ENCODE measurements around the gene NTN1. TPM values are rescaled to one million over a fixed set of nuclear protein-coding genes. Genes with fewer than 3 reads are reported as not detected.
A peak's percentile ranks its signal among the peaks of the same experiment; 100 is the strongest.

NTN1 gene
- total RNA-seq, 4 donors from 2014 or later = 74.3 to 211 (median 107) TPM

GRCh38 chr17:9026741-9027140 lies 5.4 kb downstream of the NTN1 start:
- peak overlapping the region in 3 of 4 donors; percentile 12 to 97 (median 90) for H3K27ac ChIP-seq

GRCh38 chr17:9028202-9028987 lies 7.1 kb downstream of the NTN1 start:
- Histone ChIP-seq H3K4me3 (peak overlapping the region in 1 of 2 donors; percentile 23), H3K4me1 (peaks cover 0 to 95% (median 0%) of the 10 kb centered on the region in 3 donors), H3K9me3 (no peaks in the 10 kb centered on the region), H3K36me3 (no peaks in the 10 kb centered on the region), H3K27ac (peak overlapping the region; percentile 6 to 97 (median 86)), H3K27me3 (peaks cover 3% of the 10 kb centered on the region)
- ATAC-seq = peak; percentile 54
- TF ChIP-seq CTCF (IDR thresholded peaks at IDR 0.05) (no peak), POLR2AphosphoS5 (IDR thresholded peaks at IDR 0.05) (no peak), POLR2A (IDR thresholded peaks at IDR 0.05) (no peak), EP300 (IDR thresholded peaks at IDR 0.05) (no peak)
- 22 to 34% methylated on average over 4 to 8 of the region's 11 CpGs for WGBS, 2 donors (ENCODE audit: low coverage in 1 of 2)

More at GRCh38 chr17:9026741-9027140, 5.4 kb downstream of the NTN1 start:
- H3K4me3 ChIP-seq = no peak overlapping the region
- WGBS, 2 donors (ENCODE audit: low coverage in 1 of 2) = 44 to 83% methylated on average over 2 to 5 of the region's 8 CpGs
- ATAC-seq = no peak
- no peaks in the 10 kb centered on the region for H3K9me3 ChIP-seq
- H3K36me3 ChIP-seq = no peaks in the 10 kb centered on the region
- H3K27me3 ChIP-seq = peaks cover 15% of the 10 kb centered on the region
- H3K4me1 ChIP-seq = peaks cover 0 to 94% (median 10%) of the 10 kb centered on the region in 3 donors
- TF ChIP-seq POLR2A (IDR thresholded peaks at IDR 0.05) = no peak
- TF ChIP-seq CTCF (IDR thresholded peaks at IDR 0.05) = no peak
- no peak for TF ChIP-seq EP300 (IDR thresholded peaks at IDR 0.05)
- TF ChIP-seq POLR2AphosphoS5 (IDR thresholded peaks at IDR 0.05) = no peak

GRCh38 chr17:9028988-9029570 lies 7.8 kb downstream of the NTN1 start:
- TF ChIP-seq POLR2AphosphoS5 (IDR thresholded peaks at IDR 0.05) (peak; percentile 19), POLR2A (IDR thresholded peaks at IDR 0.05) (no peak), EP300 (IDR thresholded peaks at IDR 0.05) (no peak), CTCF (IDR thresholded peaks at IDR 0.05) (no peak)
- H3K27ac ChIP-seq = peak overlapping the region; percentile 6 to 97 (median 86)
- H3K9me3 ChIP-seq = no peaks in the 10 kb centered on the region
- no peaks in the 10 kb centered on the region for H3K36me3 ChIP-seq
- ATAC-seq = no peak
- 55 to 56% methylated on average over 7 to 8 of the region's 13 CpGs for WGBS, 2 donors (ENCODE audit: low coverage in 1 of 2)
- H3K27me3 ChIP-seq = no peaks in the 10 kb centered on the region
- peak overlapping the region in 1 of 2 donors; percentile 23 for H3K4me3 ChIP-seq
- peaks cover 0 to 88% (median 0%) of the 10 kb centered on the region in 3 donors for H3K4me1 ChIP-seq

GRCh38 chr17:9032151-9032550 lies 10.8 kb downstream of the NTN1 start:
- H3K27me3 ChIP-seq = no peaks in the 10 kb centered on the region
- 64 to 83% methylated on average over 9 of the region's 9 CpGs for WGBS, 2 donors (ENCODE audit: low coverage in 1 of 2)
- H3K4me3 ChIP-seq = peak overlapping the region in 1 of 2 donors; percentile 16
- no peaks in the 10 kb centered on the region for H3K9me3 ChIP-seq
- H3K4me1 ChIP-seq = peaks cover 0 to 77% (median 0%) of the 10 kb centered on the region in 3 donors
- H3K27ac ChIP-seq = peak overlapping the region in 3 of 4 donors; percentile 82 to 97 (median 90)
- ATAC-seq = no peak
- no peak for TF ChIP-seq EP300 (IDR thresholded peaks at IDR 0.05)
- no peak for TF ChIP-seq CTCF (IDR thresholded peaks at IDR 0.05)
- no peak for TF ChIP-seq POLR2A (IDR thresholded peaks at IDR 0.05)
- TF ChIP-seq POLR2AphosphoS5 (IDR thresholded peaks at IDR 0.05) = no peak
- no peaks in the 10 kb centered on the region for H3K36me3 ChIP-seq

All from gastroesophageal sphincter (tissue), 4 donors.